GM18508 (cell line): Measurements from ENCODE around the gene NEGR1.

Experiments
- ATAC-seq: cut with Tn5 transposase; IDR thresholded peaks from one replicate; pipeline ENCODE4 v1.9.1; 2021; ENCODE audit warnings: moderate number of reproducible peaks; ENCODE audit not compliant: insufficient read depth, unreplicated experiment

The NEGR1 gene

GRCh38 chr1:71653952-71654351, 628.4 kb downstream of the NEGR1 start:
- no peak for ATAC-seq

GRCh38 chr1:71651214-71651613, 631.1 kb downstream of the NEGR1 start:
- ATAC-seq = no peak

- ATAC-seq = no peak
Measured at GRCh38 chr1:71650119-71650518, 632.2 kb downstream of the NEGR1 start.

GRCh38 chr1:71649608-71650007, 632.7 kb downstream of the NEGR1 start:
- no peak for ATAC-seq

- no peak for ATAC-seq
Measured at GRCh38 chr1:71647513-71648300, 634.6 kb downstream of the NEGR1 start.

- no peak for ATAC-seq
Measured at GRCh38 chr1:71645015-71645414, 637.3 kb downstream of the NEGR1 start.

- ATAC-seq = no peak
Measured at GRCh38 chr1:71641903-71642302, 640.4 kb downstream of the NEGR1 start.

- ATAC-seq = no peak
Measured at GRCh38 chr1:71640998-71641397, 641.3 kb downstream of the NEGR1 start.

GRCh38 chr1:71640116-71640515, 642.2 kb downstream of the NEGR1 start:
- ATAC-seq = no peak

GRCh38 chr1:71638081-71638766, 644.1 kb downstream of the NEGR1 start:
- no peak for ATAC-seq

GRCh38 chr1:71635568-71635967, 646.8 kb downstream of the NEGR1 start:
- no peak for ATAC-seq

- ATAC-seq = no peak
Measured at GRCh38 chr1:71634159-71634558, 648.2 kb downstream of the NEGR1 start.

- no peak for ATAC-seq
Measured at GRCh38 chr1:71630073-71630472, 652.3 kb downstream of the NEGR1 start.

- ATAC-seq = no peak
Measured at GRCh38 chr1:71625004-71625403, 657.3 kb downstream of the NEGR1 start.

GRCh38 chr1:71623888-71624287, 658.5 kb downstream of the NEGR1 start:
- no peak for ATAC-seq

- no peak for ATAC-seq
Measured at GRCh38 chr1:71621785-71622184, 660.6 kb downstream of the NEGR1 start.

- no peak for ATAC-seq
Measured at GRCh38 chr1:71618766-71619530, 663.4 kb downstream of the NEGR1 start.

GRCh38 chr1:71618191-71618590, 664.1 kb downstream of the NEGR1 start:
- ATAC-seq = no peak

GRCh38 chr1:71610476-71610875, 671.9 kb downstream of the NEGR1 start:
- no peak for ATAC-seq

GRCh38 chr1:71603044-71603776, 679.1 kb downstream of the NEGR1 start:
- no peak for ATAC-seq
